ENCODE data around the gene MROH7. TPM values are rescaled to one million over a fixed set of nuclear protein-coding genes. Genes with fewer than 3 reads are reported as not detected.

Gene MROH7
- total RNA-seq, 4 donors from 2014 or later = 3.5 to 11.8 (median 5.4) TPM

DNA sequence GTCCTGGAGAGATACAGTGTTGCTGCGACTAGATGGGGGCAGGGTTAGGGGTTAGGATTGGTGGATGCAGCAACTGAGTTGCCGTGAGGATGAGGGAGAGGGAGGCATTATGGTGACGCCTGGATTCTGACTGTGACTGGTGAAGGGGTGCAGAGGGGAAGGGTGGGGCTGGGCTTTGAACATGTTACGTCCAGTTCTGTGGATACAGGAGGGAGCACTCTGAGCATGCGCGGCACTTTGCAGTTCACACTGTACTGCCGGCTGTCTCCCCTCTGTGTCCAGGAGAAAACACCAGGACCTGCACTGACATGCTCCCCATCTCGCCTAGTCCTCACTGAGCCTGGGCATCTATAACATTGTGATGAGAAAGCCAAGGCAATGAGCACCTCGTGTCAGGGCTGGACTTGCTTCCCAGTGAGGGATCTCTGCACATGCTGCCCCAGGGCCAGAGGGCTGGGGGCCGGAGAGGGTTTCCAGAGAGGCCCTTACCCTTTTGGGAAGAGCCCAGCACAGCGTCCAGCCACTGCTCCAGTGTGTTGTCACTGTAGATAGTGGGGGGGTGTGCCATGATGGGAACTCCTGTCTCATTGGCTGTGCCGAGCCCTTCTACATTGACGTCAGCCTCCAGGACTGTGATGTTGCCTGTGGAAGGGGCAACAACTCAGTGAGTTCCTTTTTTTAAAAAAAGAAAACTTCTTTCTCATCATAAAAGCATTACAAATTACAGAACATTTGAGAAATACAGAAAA is 25.9 kb upstream of the MROH7 start:
- intact Hi-C loops (cut with DNase I; ENCODE audit: low total_unique reads) = no loop called here
- peak in 1 of 2 donors; percentile 7 for DNase-seq
- Histone ChIP-seq H3K36me3 (no peaks in the 10 kb centered on the region), H3K27me3 (no peaks in the 10 kb centered on the region), H3K9me3 (no peaks in the 10 kb centered on the region), H3K4me3 (no peak overlapping the region), H3K4me1 (no peaks in the 10 kb centered on the region), H3K27ac (no peak overlapping the region)
- no peak for TF ChIP-seq POLR2A (IDR thresholded peaks at IDR 0.05)
- TF ChIP-seq, protein P1, sequence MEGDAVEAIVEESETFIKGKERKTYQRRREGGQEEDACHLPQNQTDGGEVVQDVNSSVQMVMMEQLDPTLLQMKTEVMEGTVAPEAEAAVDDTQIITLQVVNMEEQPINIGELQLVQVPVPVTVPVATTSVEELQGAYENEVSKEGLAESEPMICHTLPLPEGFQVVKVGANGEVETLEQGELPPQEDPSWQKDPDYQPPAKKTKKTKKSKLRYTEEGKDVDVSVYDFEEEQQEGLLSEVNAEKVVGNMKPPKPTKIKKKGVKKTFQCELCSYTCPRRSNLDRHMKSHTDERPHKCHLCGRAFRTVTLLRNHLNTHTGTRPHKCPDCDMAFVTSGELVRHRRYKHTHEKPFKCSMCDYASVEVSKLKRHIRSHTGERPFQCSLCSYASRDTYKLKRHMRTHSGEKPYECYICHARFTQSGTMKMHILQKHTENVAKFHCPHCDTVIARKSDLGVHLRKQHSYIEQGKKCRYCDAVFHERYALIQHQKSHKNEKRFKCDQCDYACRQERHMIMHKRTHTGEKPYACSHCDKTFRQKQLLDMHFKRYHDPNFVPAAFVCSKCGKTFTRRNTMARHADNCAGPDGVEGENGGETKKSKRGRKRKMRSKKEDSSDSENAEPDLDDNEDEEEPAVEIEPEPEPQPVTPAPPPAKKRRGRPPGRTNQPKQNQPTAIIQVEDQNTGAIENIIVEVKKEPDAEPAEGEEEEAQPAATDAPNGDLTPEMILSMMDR (IDR thresholded peaks at IDR 0.05) = no peak

DNA sequence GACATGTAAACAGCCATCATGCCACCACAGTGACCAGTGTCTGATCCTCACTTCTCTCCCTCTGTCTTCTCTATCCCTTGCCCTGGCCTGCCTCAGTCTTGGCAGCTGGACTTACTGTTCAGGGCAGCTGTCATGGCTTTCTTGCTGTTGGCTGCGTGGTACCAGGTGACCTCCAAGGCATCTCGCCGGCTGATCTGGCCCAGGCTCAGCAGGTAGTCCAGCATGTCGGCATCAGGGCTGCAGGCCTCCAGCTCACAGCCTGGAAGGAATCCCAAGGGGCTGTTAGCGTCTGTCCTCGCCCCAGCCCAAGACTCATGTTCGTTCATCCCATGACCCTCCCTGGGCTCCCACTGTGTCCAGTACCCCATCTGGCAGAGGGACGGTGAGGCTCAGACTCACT is 21.8 kb upstream of the MROH7 start:
- TF ChIP-seq, protein P1 (IDR thresholded peaks at IDR 0.05) = no peak
- TF ChIP-seq POLR2A (IDR thresholded peaks at IDR 0.05) = no peak
- Histone ChIP-seq H3K9me3 (no peaks in the 10 kb centered on the region), H3K27ac (no peak overlapping the region), H3K27me3 (no peaks in the 10 kb centered on the region), H3K36me3 (no peaks in the 10 kb centered on the region), H3K4me3 (no peak overlapping the region), H3K4me1 (no peaks in the 10 kb centered on the region)
- intact Hi-C loops (cut with DNase I; ENCODE audit: low total_unique reads) = no loop called here
- DNase-seq = peak in 1 of 2 donors; percentile 3

DNA sequence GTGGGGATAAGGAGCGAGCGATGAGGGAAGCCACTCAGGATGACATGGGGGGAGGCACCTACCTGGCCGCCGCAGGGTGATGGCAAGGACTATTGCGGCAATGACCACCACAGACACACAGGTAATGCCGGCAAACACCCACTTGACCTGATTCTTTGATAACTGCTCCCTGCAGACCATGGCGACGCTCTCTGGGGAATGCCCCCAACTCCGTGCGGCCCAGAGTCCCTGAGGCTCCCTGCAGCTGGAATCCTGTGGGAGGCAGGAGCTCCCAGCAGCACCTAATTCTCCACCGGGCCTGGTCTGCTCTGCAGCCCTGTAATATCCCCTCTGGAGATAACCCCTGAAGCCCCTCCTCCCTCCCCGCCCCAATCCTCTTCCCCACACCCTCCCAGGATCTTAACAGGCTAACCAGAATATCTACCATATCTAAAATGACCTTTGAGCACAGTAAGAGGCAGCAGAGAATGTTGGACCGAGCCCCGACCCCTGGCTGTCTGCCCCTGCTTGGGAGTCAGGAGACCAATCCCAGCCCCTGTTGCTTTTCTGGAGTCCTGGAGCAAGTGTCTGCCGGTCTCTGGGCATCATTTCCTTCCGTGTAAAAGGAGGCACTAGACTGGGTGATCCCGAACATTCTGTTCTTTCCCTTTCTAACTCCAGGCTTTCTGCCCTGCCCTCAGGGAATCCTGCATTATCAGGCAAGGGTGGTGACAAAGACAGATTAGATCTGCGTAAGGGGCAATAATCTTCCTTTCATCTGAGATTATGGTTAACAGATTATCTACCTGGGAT is 18.2 kb upstream of the MROH7 start, which contains the start of gene FAM151A:
TSS of gene FAM151A (minus strand) at position 310 of the 792 bp plus-strand sequence. CDS start at position 180, 130 bp downstream.
- TF ChIP-seq POLR2A (IDR thresholded peaks at IDR 0.05) = no peak
- TF ChIP-seq, protein P1 (IDR thresholded peaks at IDR 0.05) = no peak
- Histone ChIP-seq H3K27me3 (no peaks in the 10 kb centered on the region), H3K27ac (no peak within 1 kb of the TSS), H3K4me3 (no peak within 1 kb of the TSS), H3K36me3 (no peaks in the 10 kb centered on the region), H3K9me3 (no peaks in the 10 kb centered on the region), H3K4me1 (no peaks in the 10 kb centered on the region)
- DNase-seq = no peak
- intact Hi-C loops (cut with DNase I; ENCODE audit: low total_unique reads) = no loop called here

DNA sequence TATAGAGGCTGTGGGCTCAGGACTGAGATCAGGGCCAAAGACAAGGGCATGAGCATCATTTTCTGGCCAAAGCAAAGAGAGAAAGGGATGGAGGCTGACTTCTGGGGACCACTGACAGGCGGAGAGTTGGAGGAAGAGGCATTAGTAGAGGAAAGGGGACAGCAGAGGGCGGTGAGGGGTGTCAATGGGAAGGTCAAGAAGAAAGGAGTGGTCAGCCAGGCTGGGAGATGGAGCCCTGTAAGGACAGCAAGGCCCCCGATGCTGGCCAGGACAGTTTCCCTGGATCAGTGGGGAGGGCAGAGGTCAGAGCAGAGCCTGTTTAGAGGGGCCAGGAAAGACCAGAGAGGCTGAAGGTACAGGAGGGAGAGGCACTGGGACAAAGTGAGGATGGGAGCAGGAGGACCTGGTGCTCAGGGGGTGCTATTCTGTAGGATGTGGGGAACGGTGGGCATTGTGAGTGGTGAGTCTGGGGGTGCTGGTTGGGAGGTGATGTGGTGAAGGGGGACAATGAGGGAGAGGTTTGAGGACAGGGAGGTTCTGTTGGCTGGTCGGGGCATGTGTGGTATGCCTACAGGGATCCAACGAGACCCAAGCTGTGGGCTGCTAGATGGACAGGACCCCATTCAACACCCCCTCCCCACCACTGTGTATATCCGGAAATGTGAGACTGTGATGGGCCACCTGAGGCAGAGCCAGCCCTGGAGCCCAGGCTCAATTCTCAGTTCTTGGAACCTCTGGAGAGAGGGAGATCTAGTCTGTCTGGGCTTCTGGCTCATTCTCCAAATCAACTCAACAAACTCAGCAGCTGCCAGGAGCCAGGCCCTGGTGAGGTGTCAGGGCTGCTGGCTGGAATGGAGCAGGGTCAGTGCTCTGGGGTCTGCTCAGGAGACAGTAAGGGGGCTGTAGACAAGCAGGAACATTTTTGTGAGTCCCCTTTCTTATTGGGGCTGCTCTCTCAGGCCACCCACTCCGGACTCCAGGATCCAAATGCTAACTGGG is 16.8 kb upstream of the MROH7 start:
- Histone ChIP-seq H3K4me3 (no peak overlapping the region), H3K36me3 (no peaks in the 10 kb centered on the region), H3K27me3 (no peaks in the 10 kb centered on the region), H3K9me3 (no peaks in the 10 kb centered on the region), H3K27ac (no peak overlapping the region), H3K4me1 (no peaks in the 10 kb centered on the region)
- TF ChIP-seq, protein P1 (IDR thresholded peaks at IDR 0.05) = no peak
- no peak for TF ChIP-seq POLR2A (IDR thresholded peaks at IDR 0.05)
- intact Hi-C loops (cut with DNase I; ENCODE audit: low total_unique reads) = no loop called here
- DNase-seq = no peak
